GM12865 (cell line): Measurements from ENCODE around the gene IGSF6.
"Not testable (repeated sequence)": the region's sequence is repeated elsewhere in the genome, so short reads cannot be mapped to it uniquely, and the experiment has no call there.

Source experiments
- DNase-seq: peaks from one replicate; pipeline ENCODE4 v3.0.0; 2010; ENCODE audit warnings: low read depth
- H3K4me3 ChIP-seq: 2 replicates; pipeline ENCODE4 v1.5.1; 2011; ENCODE audit warnings: mild to moderate bottlenecking, low read depth, low read length, control low read depth
- TF ChIP-seq, protein P1 (sequence below): IDR thresholded peaks from 2 replicates; pipeline ENCODE4 v1.5.1; 2011; ENCODE audit warnings: low read length, control low read depth, low read depth, inconsistent platforms; ENCODE audit not compliant: insufficient read depth; ENCODE audit errors: missing control alignments

The IGSF6 gene

GRCh38 chr16:21637032-21637968 lies 15.1 kb downstream of the IGSF6 start:
- H3K4me3 ChIP-seq = no peak overlapping the region
- TF ChIP-seq, protein P1, sequence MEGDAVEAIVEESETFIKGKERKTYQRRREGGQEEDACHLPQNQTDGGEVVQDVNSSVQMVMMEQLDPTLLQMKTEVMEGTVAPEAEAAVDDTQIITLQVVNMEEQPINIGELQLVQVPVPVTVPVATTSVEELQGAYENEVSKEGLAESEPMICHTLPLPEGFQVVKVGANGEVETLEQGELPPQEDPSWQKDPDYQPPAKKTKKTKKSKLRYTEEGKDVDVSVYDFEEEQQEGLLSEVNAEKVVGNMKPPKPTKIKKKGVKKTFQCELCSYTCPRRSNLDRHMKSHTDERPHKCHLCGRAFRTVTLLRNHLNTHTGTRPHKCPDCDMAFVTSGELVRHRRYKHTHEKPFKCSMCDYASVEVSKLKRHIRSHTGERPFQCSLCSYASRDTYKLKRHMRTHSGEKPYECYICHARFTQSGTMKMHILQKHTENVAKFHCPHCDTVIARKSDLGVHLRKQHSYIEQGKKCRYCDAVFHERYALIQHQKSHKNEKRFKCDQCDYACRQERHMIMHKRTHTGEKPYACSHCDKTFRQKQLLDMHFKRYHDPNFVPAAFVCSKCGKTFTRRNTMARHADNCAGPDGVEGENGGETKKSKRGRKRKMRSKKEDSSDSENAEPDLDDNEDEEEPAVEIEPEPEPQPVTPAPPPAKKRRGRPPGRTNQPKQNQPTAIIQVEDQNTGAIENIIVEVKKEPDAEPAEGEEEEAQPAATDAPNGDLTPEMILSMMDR = no peak
- no peak for DNase-seq

GRCh38 chr16:21635694-21636093 lies 16.7 kb downstream of the IGSF6 start:
- H3K4me3 ChIP-seq, DNase-seq: not testable (repeated sequence)

- TF ChIP-seq, protein P1 = no peak
- H3K4me3 ChIP-seq = no peak overlapping the region
- DNase-seq = no peak
Observed at GRCh38 chr16:21634216-21634615, 18.2 kb downstream of the IGSF6 start.

DNA sequence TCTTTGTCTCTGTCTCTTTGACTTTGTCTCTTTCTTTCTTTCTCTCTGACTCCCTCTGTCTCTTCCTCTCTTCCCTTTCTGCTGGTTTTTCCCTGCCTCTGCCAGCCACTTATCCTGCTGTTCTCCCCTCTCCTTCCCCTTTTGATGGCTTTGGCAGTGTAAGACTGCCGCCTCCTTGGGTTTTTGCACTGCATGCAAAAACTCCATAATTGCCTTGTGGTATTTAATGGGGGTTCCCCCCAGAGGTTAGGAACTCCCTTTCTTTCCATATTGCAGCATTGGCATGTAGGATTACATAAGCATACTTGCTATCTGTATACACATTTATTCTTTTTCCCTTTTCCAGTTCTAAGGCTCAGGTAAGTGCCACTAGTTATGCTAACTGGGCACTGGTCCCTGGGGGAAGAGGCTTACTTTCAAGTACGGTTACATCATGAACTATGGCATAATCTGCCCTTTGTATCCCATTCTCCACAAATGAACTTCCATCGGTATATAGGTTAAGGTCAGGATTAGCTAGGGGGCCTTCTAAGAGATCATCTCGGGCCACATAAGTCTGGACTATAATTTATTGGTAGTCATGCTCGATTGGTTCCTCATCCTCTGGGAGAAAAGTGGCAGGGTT lies 20.3 kb downstream of the IGSF6 start:
- H3K4me3 ChIP-seq, DNase-seq: not testable (repeated sequence)

DNA sequence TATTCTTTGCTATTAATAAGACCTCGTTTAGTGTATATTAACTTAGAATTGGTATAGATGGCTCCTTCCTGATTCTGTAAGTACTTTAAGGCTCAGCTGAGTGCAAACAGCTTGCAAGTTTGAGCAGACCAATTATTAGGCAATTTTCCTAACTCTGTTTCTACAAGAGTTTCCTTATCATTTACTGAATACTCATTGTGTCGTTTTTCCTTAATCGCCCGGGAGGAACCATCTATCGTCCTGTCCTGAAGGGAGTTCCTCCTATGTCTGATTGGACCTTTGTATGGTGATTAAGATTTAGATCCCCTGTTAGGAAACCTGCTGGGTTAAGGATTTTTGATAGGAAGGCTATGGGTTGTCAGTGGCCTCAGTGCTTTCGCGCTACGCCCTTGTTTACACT lies 21.0 kb downstream of the IGSF6 start:
- not testable (repeated sequence) for DNase-seq

DNA sequence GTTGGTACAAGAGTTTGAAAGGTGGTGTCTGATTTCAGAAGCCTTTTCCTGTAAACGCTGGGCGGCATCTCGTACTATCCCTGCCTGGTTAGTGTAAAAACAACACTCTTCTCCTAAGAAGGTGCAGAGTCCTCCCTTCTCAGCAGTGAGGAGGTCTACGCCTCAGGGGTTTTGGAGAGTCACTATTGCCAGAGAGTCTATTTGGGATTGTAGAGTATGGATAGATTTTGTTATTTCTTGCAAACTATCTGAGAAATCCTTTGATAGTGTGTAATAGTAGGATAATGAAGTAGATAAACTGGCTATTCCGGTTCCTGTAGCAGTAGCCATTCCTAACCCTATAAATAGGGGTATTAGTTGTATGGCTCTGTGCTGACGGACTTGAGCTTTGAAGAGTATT lies 21.5 kb downstream of the IGSF6 start:
- not testable (repeated sequence) for DNase-seq, H3K4me3 ChIP-seq

More for the DNA sequence above, 21.0 kb downstream of the IGSF6 start:
- not testable (repeated sequence) for H3K4me3 ChIP-seq

DNA sequence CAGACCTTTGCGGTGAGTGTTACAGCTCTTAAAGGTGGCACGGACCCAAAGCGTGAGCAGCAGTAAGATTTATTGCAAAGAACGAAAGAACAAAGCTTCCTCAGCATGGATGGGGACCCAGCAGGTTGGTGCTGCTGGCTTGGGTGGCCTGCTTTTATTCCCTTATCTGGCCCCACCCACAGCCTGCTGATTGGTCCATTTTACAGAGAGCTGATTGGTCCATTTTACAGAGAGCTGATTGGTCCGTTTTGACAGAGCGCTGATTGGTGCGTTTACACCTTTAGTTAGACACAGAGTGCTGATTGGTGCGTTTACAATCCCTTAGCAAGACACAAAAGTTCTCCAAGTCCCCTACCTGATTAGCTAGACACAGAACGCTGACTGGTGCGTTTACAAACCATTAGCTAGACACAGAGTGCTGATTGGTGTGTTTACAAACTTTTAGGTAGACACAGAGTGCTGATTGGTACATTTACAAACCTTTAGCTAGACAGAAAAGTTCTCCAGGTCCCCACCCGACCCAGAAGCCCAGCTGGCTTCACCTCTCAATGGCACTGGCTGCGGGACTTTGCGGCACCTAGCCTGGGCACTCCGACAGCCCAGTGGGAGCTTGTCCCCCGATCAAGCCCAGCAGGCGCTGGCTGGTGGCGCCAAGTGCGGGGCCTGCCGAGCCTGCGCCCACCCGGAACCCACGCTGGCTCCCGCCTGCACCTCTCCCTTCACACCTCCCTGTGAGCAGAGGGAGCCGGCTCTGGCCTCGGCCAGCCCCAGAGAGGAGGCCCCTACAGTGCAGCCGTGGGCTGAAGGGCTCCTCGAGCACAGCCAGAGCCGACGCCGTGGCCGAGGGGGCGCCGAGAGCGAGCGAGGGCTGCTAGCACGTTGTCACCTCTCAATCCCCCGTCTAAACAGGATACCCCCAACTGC lies 22.5 kb downstream of the IGSF6 start:
- H3K4me3 ChIP-seq, DNase-seq: not testable (repeated sequence)

DNA sequence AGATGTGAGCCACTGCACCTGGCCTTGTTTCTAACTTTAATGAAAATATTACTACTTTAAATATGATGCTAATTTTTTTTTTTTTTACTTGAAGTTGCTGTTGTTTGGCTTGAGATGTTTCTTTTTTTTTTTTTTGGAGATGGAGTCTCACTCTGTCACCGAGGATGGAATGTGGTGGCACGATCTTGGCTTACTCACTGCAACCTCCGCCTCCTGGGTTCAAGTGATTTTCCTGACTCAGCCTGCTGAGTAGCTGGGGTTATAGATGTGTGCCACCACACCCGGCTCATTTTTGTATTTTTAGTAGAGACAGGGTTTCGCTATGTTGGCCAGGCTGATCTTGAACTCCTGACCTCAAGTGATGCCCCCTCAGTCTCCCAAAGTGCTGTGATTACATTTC lies 23.6 kb downstream of the IGSF6 start:
- no peak overlapping the region for H3K4me3 ChIP-seq
- TF ChIP-seq, protein P1 = no peak
- no peak for DNase-seq

DNA sequence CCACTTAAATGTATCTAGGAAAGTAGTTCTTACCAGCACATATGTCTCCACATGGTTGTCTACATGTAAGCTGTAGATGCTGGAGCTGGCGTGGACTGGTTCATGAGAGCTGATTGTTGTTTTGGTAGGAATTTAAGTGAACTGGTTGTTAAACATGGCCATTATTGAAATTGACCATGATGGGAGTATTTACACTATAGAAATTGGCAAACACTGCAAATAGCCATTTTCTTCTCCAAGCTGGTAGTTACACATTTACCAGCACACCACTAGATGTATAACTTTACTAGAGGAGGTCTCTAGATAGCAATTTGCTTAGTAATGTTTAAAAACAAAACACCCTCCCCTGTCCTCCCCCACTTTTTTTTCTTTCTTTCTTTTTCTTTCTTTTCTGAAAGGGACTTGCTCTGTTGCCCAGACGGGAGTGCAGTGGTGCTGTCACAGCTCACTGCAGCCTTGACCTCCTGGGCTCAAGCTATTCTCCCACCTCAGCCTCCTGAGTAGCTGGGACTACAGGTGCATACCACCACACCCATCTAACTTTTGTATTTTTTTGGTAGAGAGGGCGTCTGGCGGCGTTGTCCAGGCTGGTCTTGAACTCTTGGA lies 24.2 kb downstream of the IGSF6 start:
- H3K4me3 ChIP-seq = no peak overlapping the region
- no peak for DNase-seq
- TF ChIP-seq, protein P1 = no peak
